Right lobe of liver (tissue), 4 donors: ENCODE results near the gene DOK5.

Experiments
- POLR2A ChIP-seq: fragments of 450-650 bp; IDR thresholded peaks from one replicate; pipeline ENCODE4 v1.6.1; 2017; ENCODE audit warnings: antibody characterized with exemption, mild to moderate bottlenecking
- TF ChIP-seq, protein P1 (sequence below), 4 donors: fragments of 200-600 bp in 3 of 4; fragments of 450-650 bp in 1 of 4; IDR thresholded peaks; one replicate each; pipeline versions ENCODE4 v1.5.1 to v1.8.0; 2016 to 2022; ENCODE audit warnings: antibody characterized with exemption in 4 of 4, mild to moderate bottlenecking in 2 of 4
- donor health status: DM: no; HTN: no; CAD: no.
- donor health status: DM: no; HTN: no; CAD: no.
- donor health status: DM: no; HTN: yes; CAD: no.

DNA sequence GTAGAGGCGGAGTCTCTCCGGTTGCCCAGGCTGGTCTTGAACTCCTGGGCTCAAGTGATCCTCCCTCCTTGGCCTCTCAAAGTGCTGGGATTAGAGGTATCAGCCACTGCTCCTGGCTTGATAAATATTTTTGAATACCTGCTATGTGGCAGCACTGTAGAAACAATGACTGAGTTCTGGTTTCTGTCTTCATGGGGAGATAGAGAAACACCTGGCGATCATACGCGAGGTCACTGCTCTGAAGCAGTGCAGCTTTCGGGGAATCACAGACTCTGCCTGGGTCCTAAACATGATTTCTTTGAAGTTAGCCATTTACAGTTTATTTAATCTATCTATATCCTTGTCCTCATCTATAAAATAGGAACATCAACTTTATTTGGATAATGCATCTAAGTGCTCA lies 31.2 kb downstream of the DOK5 start:
- TF ChIP-seq, protein P1, sequence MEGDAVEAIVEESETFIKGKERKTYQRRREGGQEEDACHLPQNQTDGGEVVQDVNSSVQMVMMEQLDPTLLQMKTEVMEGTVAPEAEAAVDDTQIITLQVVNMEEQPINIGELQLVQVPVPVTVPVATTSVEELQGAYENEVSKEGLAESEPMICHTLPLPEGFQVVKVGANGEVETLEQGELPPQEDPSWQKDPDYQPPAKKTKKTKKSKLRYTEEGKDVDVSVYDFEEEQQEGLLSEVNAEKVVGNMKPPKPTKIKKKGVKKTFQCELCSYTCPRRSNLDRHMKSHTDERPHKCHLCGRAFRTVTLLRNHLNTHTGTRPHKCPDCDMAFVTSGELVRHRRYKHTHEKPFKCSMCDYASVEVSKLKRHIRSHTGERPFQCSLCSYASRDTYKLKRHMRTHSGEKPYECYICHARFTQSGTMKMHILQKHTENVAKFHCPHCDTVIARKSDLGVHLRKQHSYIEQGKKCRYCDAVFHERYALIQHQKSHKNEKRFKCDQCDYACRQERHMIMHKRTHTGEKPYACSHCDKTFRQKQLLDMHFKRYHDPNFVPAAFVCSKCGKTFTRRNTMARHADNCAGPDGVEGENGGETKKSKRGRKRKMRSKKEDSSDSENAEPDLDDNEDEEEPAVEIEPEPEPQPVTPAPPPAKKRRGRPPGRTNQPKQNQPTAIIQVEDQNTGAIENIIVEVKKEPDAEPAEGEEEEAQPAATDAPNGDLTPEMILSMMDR (IDR thresholded peaks at IDR 0.05), result no peak
- no peak for TF ChIP-seq POLR2A
